GM21447 (cell line): Measurements from ENCODE around the gene LRRC25.
A peak's percentile ranks its signal among the peaks of the same experiment; 100 is the strongest.

Source experiments
- ATAC-seq: cut with Tn5 transposase; IDR thresholded peaks from one replicate; pipeline ENCODE4 v1.9.1; 2021; ENCODE audit not compliant: unreplicated experiment

LRRC25 gene

GRCh38 chr19:18435842-18436670 lies 38.6 kb upstream of the LRRC25 start:
- ATAC-seq: no peak

- ATAC-seq: no peak
These were observed 37.9 kb upstream of the LRRC25 start for GRCh38 chr19:18435178-18435841.

- no peak for ATAC-seq
These were observed 37.2 kb upstream of the LRRC25 start for GRCh38 chr19:18434411-18435175.

GRCh38 chr19:18433735-18434398 lies 36.4 kb upstream of the LRRC25 start:
- ATAC-seq: no peak

- no peak for ATAC-seq
These were observed 35.7 kb upstream of the LRRC25 start for GRCh38 chr19:18433015-18433691.

GRCh38 chr19:18432275-18433014 lies 35.0 kb upstream of the LRRC25 start:
- ATAC-seq: no peak

GRCh38 chr19:18431351-18432197 lies 34.2 kb upstream of the LRRC25 start:
- no peak for ATAC-seq

- no peak for ATAC-seq
These were observed 33.2 kb upstream of the LRRC25 start for GRCh38 chr19:18430417-18431144.

- no peak for ATAC-seq
These were observed 32.4 kb upstream of the LRRC25 start for GRCh38 chr19:18429717-18430416.

- ATAC-seq: peak; percentile 52
These were observed 31.6 kb upstream of the LRRC25 start for GRCh38 chr19:18428787-18429674.

- ATAC-seq: no peak
These were observed 30.9 kb upstream of the LRRC25 start for GRCh38 chr19:18428173-18428786.

- no peak for ATAC-seq
These were observed 30.3 kb upstream of the LRRC25 start for GRCh38 chr19:18427743-18428113.

- ATAC-seq: no peak
These were observed 29.8 kb upstream of the LRRC25 start for GRCh38 chr19:18427080-18427742.

GRCh38 chr19:18426416-18426767 lies 29.0 kb upstream of the LRRC25 start:
- ATAC-seq: no peak

GRCh38 chr19:18425515-18426415 lies 28.3 kb upstream of the LRRC25 start:
- no peak for ATAC-seq
